ENCODE data around the gene FBXO7.

The FBXO7 gene

DNA sequence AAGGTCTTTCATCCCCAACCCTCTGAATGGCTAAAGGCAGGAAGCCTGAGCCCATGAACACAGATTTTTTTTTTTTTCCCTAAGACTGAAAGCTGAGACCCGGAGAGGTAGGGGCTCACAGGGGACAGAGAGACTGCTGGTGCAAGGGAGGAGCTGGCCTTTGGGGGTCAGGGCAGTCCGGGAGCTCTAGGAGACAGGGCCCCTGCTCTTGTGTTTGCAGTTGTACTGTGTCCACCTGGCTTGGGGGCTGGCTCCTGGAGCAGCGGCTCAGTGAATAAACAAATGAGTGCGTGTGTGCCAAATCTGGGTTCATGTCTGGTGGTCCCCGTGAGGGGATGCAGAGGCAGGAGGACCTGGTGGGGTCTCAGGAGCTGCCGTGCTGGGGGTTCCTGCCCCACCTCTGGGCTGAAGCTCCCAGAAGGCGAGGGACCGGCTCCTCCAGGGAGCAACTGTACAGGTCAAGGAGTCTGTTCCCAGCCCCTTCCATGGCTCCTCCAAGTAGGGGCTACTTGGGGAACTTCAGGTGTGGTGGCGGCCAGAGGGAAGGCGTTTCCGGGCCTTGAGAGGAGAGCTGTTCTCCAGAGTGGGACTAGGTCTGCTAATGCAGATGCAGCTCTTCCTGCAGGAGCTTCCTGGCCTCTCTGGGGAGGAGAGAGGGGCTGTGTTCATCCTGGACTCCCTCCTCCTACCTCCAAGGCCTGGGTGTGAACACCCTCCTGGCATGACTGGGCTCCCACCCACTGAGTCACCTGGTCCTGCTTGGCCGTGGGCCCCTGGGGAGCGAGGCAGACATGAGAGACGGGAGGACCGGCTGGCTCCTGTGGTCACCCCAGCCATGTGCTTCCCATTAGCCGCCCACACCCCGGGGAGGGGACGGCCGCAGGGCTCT, 57.6 kb downstream of the FBXO7 start:
- peak; percentile 98 for DNase-seq (ENCODE audit: low spot score)

DNA sequence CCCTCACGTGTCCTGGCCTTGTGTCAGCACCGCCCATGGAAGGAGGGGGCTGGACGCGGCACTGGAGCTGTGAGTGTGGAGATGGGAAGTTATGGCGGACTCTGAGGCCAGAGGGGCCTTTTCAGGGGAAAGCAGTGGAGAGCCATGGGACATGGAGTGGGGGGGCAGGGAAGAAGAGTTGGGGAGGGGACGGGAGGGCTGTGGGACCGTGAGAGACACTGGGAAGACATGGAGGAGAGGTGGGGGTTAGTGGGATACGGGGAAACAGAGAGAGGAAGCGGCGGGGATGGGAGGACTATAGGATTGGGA, 58.2 kb downstream of the FBXO7 start:
- no peak for DNase-seq (ENCODE audit: low spot score)

DNA sequence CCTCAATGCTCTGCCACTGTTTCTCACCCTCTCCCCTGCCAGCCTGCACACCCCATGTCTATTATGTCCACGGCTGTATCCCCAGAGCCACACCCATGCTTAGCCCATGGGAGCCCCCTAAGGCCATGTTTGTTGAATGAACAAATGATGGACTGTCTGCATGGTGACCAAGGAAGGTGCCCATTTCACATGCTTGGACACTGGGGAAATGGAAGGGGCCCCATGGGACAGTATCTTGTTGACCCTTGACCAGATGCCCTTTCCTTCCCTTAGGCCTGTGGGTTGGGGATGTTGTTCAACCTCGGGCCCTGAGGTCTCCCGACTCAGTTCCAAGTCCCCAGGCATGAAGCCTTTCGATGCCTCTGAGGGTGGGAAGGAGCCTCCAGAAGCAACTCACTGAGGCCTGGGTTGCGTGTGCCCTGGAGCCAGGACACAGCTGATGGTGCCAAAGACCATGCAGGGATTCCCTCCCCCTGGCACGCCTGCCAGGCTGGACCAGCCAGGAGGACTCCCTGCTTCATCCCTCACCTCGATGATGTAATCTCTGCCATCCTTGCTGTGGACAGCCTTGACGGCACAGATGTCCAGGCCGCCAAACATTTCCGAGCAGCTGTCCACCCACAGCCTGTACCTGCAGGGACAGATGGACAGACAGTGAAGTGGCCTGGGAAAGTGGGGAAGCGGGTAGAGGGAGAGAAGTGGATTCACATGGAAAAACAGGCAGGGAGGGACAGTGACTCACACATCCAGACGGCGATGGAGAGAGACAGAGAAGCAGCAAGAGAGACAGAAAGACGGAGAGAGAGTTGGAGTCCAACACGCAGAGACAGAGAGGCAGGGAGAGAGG, 58.9 kb downstream of the FBXO7 start:
- DNase-seq (ENCODE audit: low spot score) = peak; percentile 59

DNA sequence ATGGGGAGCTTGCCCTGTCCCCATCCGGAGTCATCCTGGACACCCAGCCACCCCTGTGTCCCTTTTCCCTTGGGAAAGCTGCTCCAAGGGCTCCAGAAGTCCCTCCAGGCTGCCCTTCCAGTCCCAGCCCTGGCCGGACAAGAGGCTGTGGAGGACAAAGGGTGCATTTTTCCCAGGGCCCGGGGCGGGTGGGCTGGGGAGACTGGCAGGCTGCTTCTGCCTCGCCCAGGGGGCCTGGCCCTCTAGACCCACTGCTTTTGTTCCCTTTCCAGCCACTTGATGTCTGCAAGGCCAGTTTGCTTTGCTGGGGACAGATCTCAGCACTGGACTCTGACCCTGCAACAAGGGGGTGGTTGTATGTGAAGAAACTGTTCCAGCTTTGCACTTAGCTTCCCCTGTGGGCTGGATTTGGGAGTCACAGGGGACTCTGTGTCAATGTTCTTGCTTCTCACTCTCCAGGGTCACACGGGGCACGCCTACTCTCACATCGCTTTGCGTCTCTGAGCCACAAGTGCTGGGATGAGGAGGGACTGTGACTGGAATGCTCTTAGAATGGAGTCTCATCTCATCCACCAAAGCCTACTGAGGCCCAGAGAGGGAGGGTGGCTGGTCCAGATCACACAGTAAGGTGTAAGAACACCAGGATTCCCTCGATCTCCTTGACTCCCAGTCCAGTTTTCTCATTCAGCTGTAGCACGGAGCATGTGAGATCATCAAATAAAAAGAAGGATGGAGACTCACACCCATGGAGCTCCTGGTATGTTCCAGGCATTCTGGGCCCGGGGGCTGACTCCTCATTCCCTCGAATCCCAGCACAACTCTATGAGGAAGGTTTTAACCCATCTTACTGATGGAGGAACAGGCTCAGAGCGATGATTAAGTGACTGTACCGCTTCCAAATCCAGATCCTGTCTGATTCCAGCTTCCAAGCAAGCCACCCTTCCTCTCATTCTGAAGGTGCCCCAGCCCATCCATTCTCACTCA, 59.9 kb downstream of the FBXO7 start:
- DNase-seq (ENCODE audit: low spot score) = peak; percentile 47

DNA sequence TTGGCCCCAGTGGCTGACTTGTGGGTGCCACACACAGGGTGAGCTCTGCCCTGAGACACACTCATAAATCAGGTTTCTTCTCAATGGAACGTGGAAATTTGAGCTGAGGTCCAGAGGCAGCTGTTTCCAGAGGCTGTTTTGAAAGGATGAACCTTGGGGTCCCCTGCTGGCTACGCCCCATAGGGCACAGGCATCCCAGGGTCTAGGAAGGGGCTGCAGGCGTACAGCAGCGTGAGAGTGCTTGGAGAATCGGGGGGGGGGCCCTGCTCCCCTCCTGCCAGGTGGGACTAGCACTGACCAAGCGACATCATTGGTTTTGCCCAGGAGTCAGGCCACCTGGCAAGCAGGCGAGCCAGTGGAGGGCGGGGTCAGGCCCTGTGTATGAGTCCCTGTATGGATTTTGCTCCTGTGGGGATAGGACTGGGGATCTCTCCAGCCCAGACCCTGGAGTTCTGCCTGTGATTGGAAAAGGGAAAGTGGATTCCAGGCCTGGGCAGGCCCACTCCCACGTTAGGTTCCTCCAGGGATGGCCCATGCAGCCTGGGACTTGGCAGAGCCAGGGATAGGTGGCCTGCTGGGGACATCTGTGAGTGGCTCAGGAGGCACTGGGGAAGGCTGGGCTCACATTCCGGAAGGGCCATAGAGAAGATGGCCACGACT, 61.0 kb downstream of the FBXO7 start:
- DNase-seq (ENCODE audit: low spot score) = no peak

DNA sequence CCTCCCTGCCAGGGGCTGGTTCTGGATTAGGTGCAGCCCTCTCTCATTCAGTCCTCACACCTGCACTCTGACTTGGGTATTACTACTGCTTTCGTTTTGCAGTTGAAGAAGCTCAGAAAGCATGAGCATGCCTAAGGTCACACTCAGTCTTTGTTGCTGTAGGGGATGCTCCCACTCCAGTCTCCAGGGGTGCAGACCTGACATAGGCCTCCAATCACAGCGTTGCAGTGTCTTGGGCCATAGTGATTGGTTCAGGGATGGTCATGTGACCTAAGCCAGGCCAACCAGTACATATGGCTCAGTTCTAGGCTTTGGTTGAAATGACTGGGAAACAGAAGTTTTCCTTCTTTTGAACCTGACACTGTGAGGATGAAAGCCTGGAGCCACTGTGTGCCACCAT, 61.7 kb downstream of the FBXO7 start:
- DNase-seq (ENCODE audit: low spot score) = no peak

DNA sequence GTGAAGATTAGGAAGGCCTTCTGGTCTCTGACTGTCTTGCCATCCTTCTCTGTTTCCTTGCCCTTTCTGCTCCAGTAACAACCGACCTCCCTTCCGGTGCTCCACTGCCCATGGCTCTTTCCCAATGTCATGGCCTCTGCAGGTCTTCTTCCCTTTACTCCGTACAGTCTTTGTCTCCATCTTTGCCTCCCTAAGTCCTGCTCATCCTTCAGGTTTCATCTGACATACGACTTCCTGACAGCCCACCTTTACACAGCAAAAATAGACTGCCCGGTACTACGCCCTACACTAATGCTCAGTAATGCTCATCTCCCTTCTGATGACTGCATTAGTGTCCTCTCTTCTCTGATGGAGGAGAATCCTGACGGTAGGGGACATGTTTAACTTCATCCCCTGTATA, 63.9 kb downstream of the FBXO7 start:
- no peak for DNase-seq (ENCODE audit: low spot score)

DNA sequence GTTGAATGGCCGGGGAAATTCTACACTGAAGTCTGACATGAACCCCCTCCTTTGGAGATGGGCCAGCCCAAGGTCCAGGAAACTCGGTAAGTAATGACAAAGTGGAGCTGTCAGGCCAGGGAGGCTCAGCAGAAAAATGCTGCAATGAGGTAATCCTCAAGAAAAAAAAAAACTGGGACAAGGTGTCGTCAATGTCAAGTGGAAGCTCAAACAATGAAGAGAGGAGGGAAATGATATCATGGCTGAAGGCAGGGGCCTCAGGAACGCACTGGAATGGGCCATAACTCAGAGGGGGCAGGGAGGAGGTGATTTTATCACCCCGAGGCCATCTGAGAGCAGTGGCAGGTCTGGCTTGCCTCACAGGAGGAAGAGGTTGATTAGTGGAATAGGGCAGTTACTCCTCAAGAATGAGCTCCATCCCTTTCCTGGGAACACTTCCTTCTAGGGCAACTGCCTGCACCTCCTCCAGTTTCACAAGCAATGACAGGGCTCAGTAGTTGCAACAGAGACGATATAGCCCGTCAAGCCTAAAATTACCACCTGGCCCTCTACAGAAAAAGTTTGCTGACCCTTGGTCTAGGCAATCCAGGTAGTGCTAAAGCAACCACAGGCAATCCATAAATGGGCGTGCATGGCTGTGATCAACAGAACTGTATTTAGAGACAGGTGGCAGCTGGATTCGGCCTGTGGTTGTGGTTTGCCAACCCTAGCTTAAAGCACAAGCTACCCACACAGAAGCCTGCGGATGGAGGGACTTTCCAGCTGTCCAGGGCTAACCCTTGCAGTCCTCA, 65.2 kb downstream of the FBXO7 start:
- no peak for DNase-seq (ENCODE audit: low spot score)

DNA sequence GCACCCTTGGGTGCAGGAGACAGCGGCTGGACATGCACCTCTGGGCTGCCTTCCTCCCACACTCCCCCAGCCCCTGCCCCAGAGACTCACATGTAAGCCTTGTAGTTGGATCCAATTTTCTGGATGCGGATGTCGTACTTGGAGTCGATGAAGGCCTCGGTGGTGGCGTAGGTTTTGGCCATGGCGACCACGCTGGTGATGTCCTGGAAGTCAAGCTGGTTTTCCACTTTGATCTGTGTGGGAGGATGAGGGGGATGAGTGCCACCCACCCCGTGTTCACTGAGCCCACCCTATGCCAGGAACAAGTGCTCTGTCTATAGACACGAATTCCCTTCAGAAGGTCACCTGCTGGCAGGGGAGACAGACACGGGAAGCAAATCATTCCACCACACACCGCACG, 66.9 kb downstream of the FBXO7 start:
- no peak for DNase-seq (ENCODE audit: low spot score)

DNA sequence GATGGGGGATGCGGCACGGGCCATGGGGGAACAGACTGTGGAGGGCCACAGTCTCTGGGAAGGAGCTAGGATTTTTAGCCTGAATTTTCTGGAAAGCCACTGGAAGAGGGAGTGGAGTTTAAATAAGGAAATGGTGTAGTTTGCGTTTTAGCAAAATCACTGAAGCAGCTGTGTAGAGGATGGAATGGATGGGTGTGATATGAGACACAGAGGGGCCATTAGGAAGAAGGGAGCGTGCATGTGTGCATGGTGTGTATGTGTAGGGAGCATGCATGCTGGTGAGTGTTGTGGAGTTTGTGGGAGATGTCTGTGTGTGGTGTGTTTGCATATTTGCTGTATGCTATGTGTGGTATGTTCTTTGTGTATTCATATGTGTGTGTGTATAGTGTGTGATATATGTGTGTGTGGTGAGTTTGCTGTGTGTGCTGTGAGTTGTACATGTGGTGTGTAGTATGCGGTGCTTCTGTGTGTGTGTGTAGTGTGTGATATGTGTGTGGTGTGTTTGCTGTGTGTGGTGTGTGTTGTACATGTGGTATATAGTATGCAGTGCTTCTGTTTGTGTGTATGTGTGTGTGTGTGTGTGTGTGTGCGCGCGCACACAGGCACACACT, 67.6 kb downstream of the FBXO7 start:
- no peak for DNase-seq (ENCODE audit: low spot score)

DNA sequence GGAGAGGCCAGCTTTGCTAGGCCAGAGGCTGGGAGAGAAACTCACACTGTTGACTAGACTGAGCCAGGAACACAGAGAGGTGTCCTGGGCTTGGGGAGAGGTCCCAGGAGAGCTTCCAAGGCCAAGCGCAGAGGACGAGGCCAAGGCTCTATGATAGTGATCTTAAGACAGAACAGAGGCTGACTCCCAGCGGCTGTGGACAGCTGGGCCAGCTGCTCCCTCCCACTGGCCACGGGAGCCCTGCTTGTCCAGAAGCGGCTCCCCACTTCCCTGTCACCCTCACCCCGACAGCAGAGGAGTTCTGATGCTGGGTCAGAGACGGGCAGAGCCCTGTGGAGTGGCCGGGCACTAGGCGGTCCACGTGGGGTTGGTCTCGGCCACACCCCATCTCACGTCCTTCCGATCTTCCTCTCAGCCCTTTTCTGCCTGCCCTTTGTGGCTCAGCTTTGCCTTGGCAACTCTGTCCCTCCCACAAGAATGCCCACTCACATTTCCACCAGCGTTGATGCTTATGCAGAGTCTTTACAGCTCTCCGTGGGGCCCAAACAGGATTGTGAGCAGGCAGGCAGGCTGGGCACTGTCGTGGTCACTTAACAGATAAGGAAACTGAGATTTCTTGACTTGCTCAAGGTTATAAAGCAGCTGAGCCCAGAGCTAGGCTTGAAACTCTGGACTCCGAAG, 68.2 kb downstream of the FBXO7 start:
- no peak for DNase-seq (ENCODE audit: low spot score)

DNA sequence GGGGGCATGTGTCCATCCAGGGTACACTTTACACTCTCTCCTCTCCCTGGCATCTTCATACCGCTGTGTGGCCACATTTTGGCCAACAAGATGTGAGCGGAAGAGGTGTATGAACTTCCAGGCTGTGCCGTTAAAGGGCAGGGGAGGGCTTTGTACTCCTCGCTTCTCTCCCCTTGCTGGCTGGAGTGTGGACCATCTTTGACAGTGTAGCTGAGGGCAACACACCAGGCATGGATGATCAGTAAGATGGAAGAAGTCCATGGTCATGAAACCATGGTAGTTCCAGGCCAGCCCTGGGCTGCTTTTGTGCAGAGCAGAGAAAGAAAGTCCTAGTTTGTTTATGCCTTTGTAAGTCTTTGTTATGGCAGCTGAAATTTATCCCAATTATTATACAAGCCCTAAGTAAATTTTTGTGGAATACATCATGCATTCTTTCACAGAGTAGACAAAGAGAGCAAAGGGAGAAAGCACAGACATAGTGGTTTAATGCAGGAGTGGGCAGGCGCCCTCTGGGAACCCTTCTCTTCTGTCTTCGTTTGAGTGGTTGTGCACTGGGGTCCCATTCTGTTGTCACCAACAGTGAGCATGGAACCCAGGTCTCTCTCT, 70.4 kb downstream of the FBXO7 start:
- DNase-seq (ENCODE audit: low spot score) = peak; percentile 65

DNA sequence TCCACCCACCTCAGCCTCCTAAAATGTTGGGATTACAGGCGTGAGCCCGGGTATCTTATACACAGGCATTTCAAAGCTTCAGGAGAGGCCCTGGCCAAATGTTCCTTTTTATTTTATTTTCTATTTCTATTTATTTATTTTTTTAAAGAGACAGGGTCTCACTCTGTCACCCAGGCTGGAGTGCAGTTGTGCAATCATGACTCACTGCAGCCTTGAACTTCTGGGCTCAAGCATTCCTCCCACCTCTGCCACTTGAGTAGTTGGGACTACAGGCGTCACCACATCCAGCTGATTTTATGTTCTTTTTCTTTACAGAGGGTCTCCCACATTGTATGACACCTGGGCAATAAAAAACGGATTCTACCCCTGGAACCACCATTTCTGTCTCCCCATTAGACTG, 71.2 kb downstream of the FBXO7 start:
- DNase-seq (ENCODE audit: low spot score) = no peak

DNA sequence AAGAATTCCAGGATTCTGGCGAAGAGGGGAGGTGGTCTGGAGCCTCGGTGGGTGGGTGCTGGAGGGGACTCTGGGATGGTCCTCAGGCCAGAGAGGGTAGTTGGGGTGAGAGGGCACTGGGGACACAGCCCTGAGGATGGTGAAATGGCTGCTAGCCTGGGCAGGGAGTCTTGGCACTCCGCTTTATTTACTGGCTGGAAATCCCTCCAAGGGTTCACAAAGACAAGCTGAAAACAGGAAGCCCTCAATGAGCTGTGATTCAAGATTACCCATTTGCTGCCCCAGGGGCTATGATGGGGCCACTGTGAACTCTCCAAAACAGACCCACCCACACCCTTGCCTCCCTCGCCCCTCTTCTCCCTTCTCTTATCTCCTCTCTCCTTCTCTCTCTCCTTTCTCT, 71.9 kb downstream of the FBXO7 start:
- DNase-seq (ENCODE audit: low spot score) = no peak

DNA sequence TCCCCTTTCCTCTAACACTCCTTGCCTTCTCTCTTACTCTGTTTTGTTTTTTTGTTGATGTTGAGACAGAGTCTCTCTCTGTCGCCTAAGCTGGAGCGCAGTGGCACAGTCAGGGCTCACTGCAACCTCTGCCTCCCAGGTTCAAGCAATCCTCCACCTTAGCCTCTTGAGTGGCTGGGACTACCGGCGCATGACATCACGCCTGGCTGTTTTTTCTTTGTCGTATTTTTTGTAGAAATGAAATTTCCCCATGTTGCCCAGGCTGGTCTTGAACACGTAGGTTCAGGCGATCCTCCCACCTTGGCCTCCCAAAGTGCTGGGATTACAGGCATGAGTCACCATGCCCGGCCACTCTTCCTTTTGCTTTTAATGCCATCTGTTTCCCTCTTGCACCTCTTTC, 72.3 kb downstream of the FBXO7 start:
- DNase-seq (ENCODE audit: low spot score) = no peak

DNA sequence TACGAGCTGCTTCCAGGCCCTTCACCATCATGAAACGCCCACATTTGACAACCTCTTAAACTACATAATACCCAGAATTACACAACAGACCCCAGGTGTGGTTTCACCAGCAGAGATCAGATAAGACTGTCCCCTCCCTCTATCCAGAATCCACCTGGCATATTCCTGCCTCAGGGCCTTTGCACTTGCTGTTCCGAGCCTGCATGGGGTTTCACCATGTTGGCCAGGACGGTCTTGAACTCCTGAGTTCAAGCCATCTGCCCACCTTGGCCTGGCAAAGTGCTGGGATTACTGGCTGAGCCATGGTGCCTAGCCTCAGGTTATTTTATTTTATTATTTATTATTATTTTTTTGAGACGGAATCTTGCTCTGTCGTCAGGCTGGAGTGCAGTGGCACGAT, 73.4 kb downstream of the FBXO7 start:
- DNase-seq (ENCODE audit: low spot score) = no peak
